ENCODE data around the gene OLIG1. TPM values are rescaled to one million over a fixed set of nuclear protein-coding genes. Genes with fewer than 3 reads are reported as not detected.

Gene OLIG1, protein sequence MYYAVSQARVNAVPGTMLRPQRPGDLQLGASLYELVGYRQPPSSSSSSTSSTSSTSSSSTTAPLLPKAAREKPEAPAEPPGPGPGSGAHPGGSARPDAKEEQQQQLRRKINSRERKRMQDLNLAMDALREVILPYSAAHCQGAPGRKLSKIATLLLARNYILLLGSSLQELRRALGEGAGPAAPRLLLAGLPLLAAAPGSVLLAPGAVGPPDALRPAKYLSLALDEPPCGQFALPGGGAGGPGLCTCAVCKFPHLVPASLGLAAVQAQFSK
- 0.67 TPM for total RNA-seq (ENCODE audit: unreplicated experiment)
- long read RNA-seq, partial matches to known transcripts = 0 of 2 reads
- long read RNA-seq, other reads (novel, unspliced or antisense) = 0 of 2 reads

- H3K27me3 Mint-ChIP-seq (ENCODE audit: unreplicated experiment) = peaks cover 14% of the 10 kb centered on the region
- peaks cover 31% of the 10 kb centered on the region for H3K4me1 Mint-ChIP-seq (ENCODE audit: unreplicated experiment)
- no peaks in the 10 kb centered on the region for H3K9me3 Mint-ChIP-seq (ENCODE audit: unreplicated experiment)
- H3K27ac Mint-ChIP-seq (ENCODE audit: unreplicated experiment) = peak within 1 kb of the TSS; percentile 32
- H3K36me3 Mint-ChIP-seq (ENCODE audit: low read depth, unreplicated experiment) = peaks cover 5% of the 10 kb centered on the region
- DNase-seq (ENCODE audit: low spot score) = peak; percentile 67
- H3K4me3 Mint-ChIP-seq (ENCODE audit: unreplicated experiment) = peak within 1 kb of the TSS; percentile 82
- TF ChIP-seq CTCF (IDR thresholded peaks at IDR 0.05; ENCODE audit: unreplicated experiment) = no peak
Measured at GRCh38 chr21:33069994-33070743, at the start of gene OLIG1. TSS of gene OLIG1 (plus strand) at chr21:33070141. CDS start at chr21:33070247, 106 bp downstream.

- no peak for DNase-seq (ENCODE audit: low spot score)
- no peak for TF ChIP-seq CTCF (IDR thresholded peaks at IDR 0.05; ENCODE audit: unreplicated experiment)
- H3K9me3 Mint-ChIP-seq (ENCODE audit: unreplicated experiment) = no peaks in the 10 kb centered on the region
- peaks cover 5% of the 10 kb centered on the region for H3K36me3 Mint-ChIP-seq (ENCODE audit: low read depth, unreplicated experiment)
- no peak overlapping the region for H3K27ac Mint-ChIP-seq (ENCODE audit: unreplicated experiment)
- H3K27me3 Mint-ChIP-seq (ENCODE audit: unreplicated experiment) = peaks cover 22% of the 10 kb centered on the region
- peak overlapping the region; percentile 54 for H3K4me3 Mint-ChIP-seq (ENCODE audit: unreplicated experiment)
- H3K4me1 Mint-ChIP-seq (ENCODE audit: unreplicated experiment) = peaks cover 27% of the 10 kb centered on the region
Measured at GRCh38 chr21:33020558-33021100, 49.3 kb upstream of the OLIG1 start.

DNA sequence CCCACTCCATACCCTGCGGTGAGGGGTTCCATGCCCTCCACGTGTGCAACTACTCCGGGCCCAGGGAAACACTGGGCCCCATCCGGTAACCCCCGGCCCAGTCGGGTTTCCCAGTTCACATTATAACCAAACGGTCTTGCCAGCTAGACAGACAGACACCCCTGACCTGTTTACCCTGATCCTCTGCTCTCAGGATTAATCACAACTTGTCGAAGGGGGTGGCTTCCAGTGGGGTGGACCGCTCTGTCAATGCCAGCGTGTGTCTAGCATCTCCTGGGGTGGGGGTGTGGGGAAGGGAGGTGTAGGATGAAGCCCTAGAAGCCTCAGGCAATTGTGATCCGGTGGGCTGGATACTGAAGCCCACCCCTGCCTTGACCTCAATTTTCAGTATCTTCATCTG, 48.8 kb upstream of the OLIG1 start:
- H3K27me3 Mint-ChIP-seq (ENCODE audit: unreplicated experiment) = peaks cover 22% of the 10 kb centered on the region
- H3K4me3 Mint-ChIP-seq (ENCODE audit: unreplicated experiment) = no peak overlapping the region
- H3K36me3 Mint-ChIP-seq (ENCODE audit: low read depth, unreplicated experiment) = peaks cover 7% of the 10 kb centered on the region
- no peak overlapping the region for H3K27ac Mint-ChIP-seq (ENCODE audit: unreplicated experiment)
- no peak for DNase-seq (ENCODE audit: low spot score)
- no peaks in the 10 kb centered on the region for H3K9me3 Mint-ChIP-seq (ENCODE audit: unreplicated experiment)
- TF ChIP-seq CTCF (IDR thresholded peaks at IDR 0.05; ENCODE audit: unreplicated experiment) = no peak
- peaks cover 30% of the 10 kb centered on the region for H3K4me1 Mint-ChIP-seq (ENCODE audit: unreplicated experiment)

DNA sequence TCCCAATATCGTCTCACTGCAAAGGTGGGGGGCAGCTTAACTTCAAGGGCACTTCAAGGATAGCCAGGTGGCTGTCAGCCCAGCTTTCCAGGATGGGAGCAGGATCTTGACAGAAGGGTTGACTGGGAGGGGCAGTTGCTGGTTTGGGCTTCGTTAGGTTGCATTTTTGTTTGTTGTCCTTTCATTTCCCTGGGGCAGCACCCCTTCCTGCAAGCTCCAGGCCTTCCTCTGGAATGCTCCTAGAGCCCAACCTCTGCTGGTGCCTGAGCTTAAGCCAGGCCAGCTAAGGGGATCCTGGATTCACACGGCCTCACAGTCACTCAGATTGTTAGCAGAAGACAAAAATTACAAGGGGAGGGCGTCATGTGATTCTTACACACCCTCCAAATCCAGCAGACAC, 48.3 kb upstream of the OLIG1 start:
- H3K9me3 Mint-ChIP-seq (ENCODE audit: unreplicated experiment) = no peaks in the 10 kb centered on the region

More for the DNA sequence above, 48.3 kb upstream of the OLIG1 start:
- Mint-ChIP-seq H3K27ac (ENCODE audit: unreplicated experiment) (no peak overlapping the region), H3K27me3 (ENCODE audit: unreplicated experiment) (peaks cover 22% of the 10 kb centered on the region), H3K4me3 (ENCODE audit: unreplicated experiment) (no peak overlapping the region), H3K4me1 (ENCODE audit: unreplicated experiment) (peaks cover 32% of the 10 kb centered on the region), H3K36me3 (ENCODE audit: low read depth, unreplicated experiment) (peaks cover 10% of the 10 kb centered on the region)
- TF ChIP-seq CTCF (IDR thresholded peaks at IDR 0.05; ENCODE audit: unreplicated experiment) = no peak
- no peak for DNase-seq (ENCODE audit: low spot score)
